Psoas muscle (tissue), 8 donors: ENCODE measurements around the gene RASSF5. TPM values are rescaled to one million over a fixed set of nuclear protein-coding genes. Genes with fewer than 3 reads are reported as not detected.

ENCODE experiments used
- ATAC-seq, 4 donors: fragments of 200-7000 bp; cut with Tn5 transposase; one replicate each; pipeline ENCODE4 v1.9.1; 2020; ENCODE audit warnings: moderate library complexity in 3 of 4, mild to moderate bottlenecking in 2 of 4
- DNase-seq, 2 donors: peaks; one replicate each; pipeline ENCODE4 v3.0.0-alpha.2; 2020
- H3K27ac ChIP-seq: fragments of 200-600 bp; one replicate; pipeline ENCODE4 v1.8.0; 2022
- H3K27me3 ChIP-seq, 3 donors: fragments of 200-600 bp in 1 of 3; one replicate each; pipeline versions ENCODE4 v1.6.1 to v1.8.0; 2013 to 2022; ENCODE audit warnings: low read length in 2 of 3, mild to moderate bottlenecking in 2 of 3, moderate library complexity in 1 of 3; ENCODE audit not compliant: insufficient read depth in 3 of 3
- H3K36me3 ChIP-seq, 2 donors: fragments of 200-600 bp in 1 of 2; one replicate each; pipeline versions ENCODE4 v1.6.1 to v1.8.0; 2013 to 2022; ENCODE audit warnings: low read depth in 1 of 2, mild to moderate bottlenecking in 1 of 2, moderate library complexity in 1 of 2; ENCODE audit not compliant: insufficient read depth in 1 of 2
- H3K4me1 ChIP-seq: fragments of 200-600 bp; one replicate; pipeline ENCODE4 v1.8.0; 2022
- H3K4me3 ChIP-seq: fragments of 200-600 bp; one replicate; pipeline ENCODE4 v1.8.0; 2022; ENCODE audit warnings: mild to moderate bottlenecking
- H3K9me3 ChIP-seq: fragments of 200-600 bp; one replicate; pipeline ENCODE4 v1.8.0; 2022
- CTCF ChIP-seq: fragments of 200-600 bp; IDR thresholded peaks from one replicate; pipeline ENCODE4 v1.8.0; 2022; ENCODE audit warnings: antibody characterized with exemption
- WGBS, 3 donors: extraction: QIAGEN DNeasy Blood & Tissue Kit; methylation state at CpG; one replicate each; pipeline versions ENCODE4 v1.1.6 to v1.1.7; 2013; 5-methylcytosine and 5-hydroxymethylcytosine counted together
- intact Hi-C, 2 donors: fragments of 100-400 bp; cut with DNase I; formaldehyde crosslinking; loops; one replicate each; pipeline versions ENCODE4 v1.11.0 to v1.14.2; 2022
- long read RNA-seq, 2 donors: library from polyadenylated mRNA; unstranded; transcript quantifications; one replicate each; pipeline ENCODE4 v2.0.0, GENCODE V29; 2021
- polyA plus RNA-seq, 3 donors: library from polyadenylated mRNA; stranded (reverse); fragments of 200-250 nt; gene quantifications; one replicate each; pipeline ENCODE4 v1.2.3, GENCODE V29; 2013
- total RNA-seq, 4 donors: library from RNA; stranded (reverse); fragmentation: NEBNext Ultra II Directional in 2 of 4; extraction: Animal tissue kit (Norgen Biotek cat#: 25700) in 2 of 4; gene quantifications; one replicate each; pipeline versions ENCODE4 v1.2.1 to v1.2.4, GENCODE V29; 2021 to 2023
- donor health status: healthy with polysubstance abuse.
- donor health status: DM: no; HTN: no; CAD: no; lungs with moderate emphysema.
- donor health status: Bipolar disorder and iron deficiency.
- donor health status: healthy.
- donor health status: DM: yes; HTN: yes; CAD: no.
- donor health status: DM: no; HTN: no; CAD: no.
- donor health status: DM: no; HTN: no; CAD: no.
- donor health status: DM: yes; HTN: yes; CAD: no.

RASSF5 gene, protein sequence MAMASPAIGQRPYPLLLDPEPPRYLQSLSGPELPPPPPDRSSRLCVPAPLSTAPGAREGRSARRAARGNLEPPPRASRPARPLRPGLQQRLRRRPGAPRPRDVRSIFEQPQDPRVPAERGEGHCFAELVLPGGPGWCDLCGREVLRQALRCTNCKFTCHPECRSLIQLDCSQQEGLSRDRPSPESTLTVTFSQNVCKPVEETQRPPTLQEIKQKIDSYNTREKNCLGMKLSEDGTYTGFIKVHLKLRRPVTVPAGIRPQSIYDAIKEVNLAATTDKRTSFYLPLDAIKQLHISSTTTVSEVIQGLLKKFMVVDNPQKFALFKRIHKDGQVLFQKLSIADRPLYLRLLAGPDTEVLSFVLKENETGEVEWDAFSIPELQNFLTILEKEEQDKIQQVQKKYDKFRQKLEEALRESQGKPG
- 10 to 100 TPM in 1 of 4 donors, 1 to 10 TPM in 3; 1.5 to 14.6 (median 5.1) TPM for total RNA-seq
- polyA plus RNA-seq, result 1 to 10 TPM; 1.1 to 2.8 (median 1.5) TPM
- long read RNA-seq, donor 1, transcript RASSF5-201 (5 exons, 3,496 nt), result major isoform, 17 of 22 reads
- long read RNA-seq, donor 1, partial matches to known transcripts, result 0 of 22 reads
- long read RNA-seq, donor 1, other reads (novel, unspliced or antisense), result 3 of 22 reads
- long read RNA-seq, donor 2, partial matches to known transcripts, result 0 of 4 reads
- long read RNA-seq, donor 2, other reads (novel, unspliced or antisense), result 1 of 4 reads

GRCh38 chr1:206507284-206508129 lies at the start of gene RASSF5:
TSS of gene RASSF5 (plus strand) at chr1:206507531. CDS start at chr1:206507603, 72 bp downstream.
- intact Hi-C loops, result no loop called here
- peaks cover 15% of the 10 kb centered on the region for H3K4me1 ChIP-seq
- WGBS, 3 donors, result 4 to 8% (median 7%) methylated on average over 55 to 97 of the region's 97 CpGs
- ATAC-seq (peak; percentile 66 to 78 (median 76)), DNase-seq (peak; percentile 84 to 85)
- peak within 1 kb of the TSS; percentile 73 for H3K4me3 ChIP-seq
- H3K27me3 ChIP-seq, result peaks cover 0 to 26% (median 10%) of the 10 kb centered on the region in 3 donors
- no peak for TF ChIP-seq CTCF
- H3K27ac ChIP-seq, result peak within 1 kb of the TSS; percentile 50
- H3K9me3 ChIP-seq, result no peaks in the 10 kb centered on the region
- H3K36me3 ChIP-seq, result no peaks in the 10 kb centered on the region

- H3K36me3 ChIP-seq, result peaks cover 0 to 9% of the 10 kb centered on the region in 2 donors
- no peak overlapping the region for H3K4me3 ChIP-seq
- WGBS, 3 donors, result 92 to 98% (median 95%) methylated on average over 4 of the region's 4 CpGs
- no peaks in the 10 kb centered on the region for H3K9me3 ChIP-seq
- ATAC-seq, result no peak
- H3K27me3 ChIP-seq, result no peaks in the 10 kb centered on the region
- TF ChIP-seq CTCF, result no peak
- intact Hi-C loops, result no loop called here
- no peak for DNase-seq
- H3K4me1 ChIP-seq, result peaks cover 5% of the 10 kb centered on the region
- H3K27ac ChIP-seq, result no peak overlapping the region
Observed at GRCh38 chr1:206459703-206460102, 47.6 kb upstream of the RASSF5 start.

DNA sequence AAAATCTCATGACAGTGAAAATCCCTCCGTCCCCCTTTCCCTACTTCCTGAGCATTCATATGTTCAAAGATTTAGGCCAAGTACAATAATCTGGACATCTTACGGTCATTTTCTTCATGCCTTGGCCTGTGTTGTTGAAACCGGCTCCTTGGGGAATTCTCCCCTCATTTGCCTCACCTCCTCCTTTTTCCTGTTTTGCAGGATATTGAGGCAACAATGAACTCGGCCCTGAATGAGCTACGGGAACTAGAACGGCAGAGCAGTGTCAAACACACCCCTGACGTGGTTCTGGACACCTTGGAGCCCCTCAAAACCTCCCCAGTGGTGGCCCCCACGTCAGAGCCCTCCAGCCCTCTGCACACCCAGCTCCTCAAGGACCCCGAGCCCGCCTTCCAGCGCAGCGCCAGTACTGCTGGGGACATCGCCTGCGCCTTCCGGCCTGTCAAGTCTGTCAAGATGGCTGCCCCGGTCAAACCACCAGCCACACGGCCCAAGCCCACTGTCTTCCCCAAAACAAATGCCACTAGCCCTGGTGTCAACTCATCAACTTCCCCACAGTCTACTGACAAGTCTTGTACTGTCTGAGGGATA lies 46.4 kb upstream of the RASSF5 start:
- Histone ChIP-seq H3K27ac (peak overlapping the region; percentile 7), H3K4me1 (peaks cover 11% of the 10 kb centered on the region), H3K27me3 (no peaks in the 10 kb centered on the region), H3K9me3 (no peaks in the 10 kb centered on the region), H3K4me3 (no peak overlapping the region), H3K36me3 (peaks cover 0 to 1% of the 10 kb centered on the region in 2 donors)
- WGBS, 3 donors, result 75 to 77% (median 76%) methylated on average over 17 of the region's 17 CpGs
- intact Hi-C loops, result no loop called here
- ATAC-seq (peak in 2 of 4 donors; percentile 20 to 49), DNase-seq (no peak)
- TF ChIP-seq CTCF, result no peak

DNA sequence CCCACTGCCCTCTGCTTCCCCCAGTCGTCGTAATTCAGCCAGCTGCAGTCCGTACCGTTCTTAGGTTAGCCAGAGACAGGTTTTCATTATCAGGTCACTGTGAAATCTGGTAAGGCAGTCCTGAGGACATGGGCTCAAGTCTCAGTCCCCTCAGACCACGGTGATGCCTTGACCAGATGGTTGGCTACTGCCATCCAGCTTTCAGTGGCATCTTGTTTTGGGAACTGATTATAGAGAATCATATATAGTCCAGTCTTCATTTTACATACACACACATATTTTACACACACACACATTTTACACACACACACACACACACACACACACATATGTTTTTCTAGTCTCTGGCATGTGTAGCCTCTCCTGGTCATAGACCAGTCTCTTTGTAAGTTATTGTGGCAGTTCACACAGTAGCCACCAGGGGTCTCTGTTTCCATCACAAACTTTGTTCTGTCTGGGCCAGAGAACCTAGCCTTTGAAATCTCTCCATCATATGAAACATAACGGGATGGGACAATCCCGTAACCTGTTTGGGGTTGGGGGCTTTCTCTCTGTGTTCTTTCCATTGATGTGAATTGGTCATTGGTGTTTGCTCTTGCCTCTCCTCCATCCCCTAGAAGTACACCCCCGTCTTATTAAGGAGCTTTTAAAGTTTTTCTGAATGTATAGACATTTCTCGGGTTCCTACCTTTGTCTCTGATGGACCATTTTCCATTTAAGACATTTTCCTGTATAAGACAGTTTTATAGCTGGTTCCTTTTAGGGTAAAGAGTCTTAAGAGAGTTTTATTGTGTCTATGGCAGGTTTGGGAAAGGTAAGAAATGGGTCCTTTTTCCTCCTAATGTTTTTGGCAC lies 45.5 kb upstream of the RASSF5 start:
- H3K4me3 ChIP-seq, result no peak overlapping the region
- H3K4me1 ChIP-seq, result peaks cover 11% of the 10 kb centered on the region
- H3K27me3 ChIP-seq, result no peaks in the 10 kb centered on the region
- ATAC-seq (peak; percentile 72 to 84 (median 76)), DNase-seq (peak in 1 of 2 donors; percentile 35)
- no peaks in the 10 kb centered on the region for H3K9me3 ChIP-seq
- no peaks in the 10 kb centered on the region for H3K36me3 ChIP-seq
- intact Hi-C loops, result no loop called here
- peak; percentile 73 for TF ChIP-seq CTCF
- 57 to 69% (median 68%) methylated on average over 9 of the region's 9 CpGs for WGBS, 3 donors
- peak overlapping the region; percentile 7 for H3K27ac ChIP-seq
